Measurements from ENCODE around the gene SMDT1.

DNA sequence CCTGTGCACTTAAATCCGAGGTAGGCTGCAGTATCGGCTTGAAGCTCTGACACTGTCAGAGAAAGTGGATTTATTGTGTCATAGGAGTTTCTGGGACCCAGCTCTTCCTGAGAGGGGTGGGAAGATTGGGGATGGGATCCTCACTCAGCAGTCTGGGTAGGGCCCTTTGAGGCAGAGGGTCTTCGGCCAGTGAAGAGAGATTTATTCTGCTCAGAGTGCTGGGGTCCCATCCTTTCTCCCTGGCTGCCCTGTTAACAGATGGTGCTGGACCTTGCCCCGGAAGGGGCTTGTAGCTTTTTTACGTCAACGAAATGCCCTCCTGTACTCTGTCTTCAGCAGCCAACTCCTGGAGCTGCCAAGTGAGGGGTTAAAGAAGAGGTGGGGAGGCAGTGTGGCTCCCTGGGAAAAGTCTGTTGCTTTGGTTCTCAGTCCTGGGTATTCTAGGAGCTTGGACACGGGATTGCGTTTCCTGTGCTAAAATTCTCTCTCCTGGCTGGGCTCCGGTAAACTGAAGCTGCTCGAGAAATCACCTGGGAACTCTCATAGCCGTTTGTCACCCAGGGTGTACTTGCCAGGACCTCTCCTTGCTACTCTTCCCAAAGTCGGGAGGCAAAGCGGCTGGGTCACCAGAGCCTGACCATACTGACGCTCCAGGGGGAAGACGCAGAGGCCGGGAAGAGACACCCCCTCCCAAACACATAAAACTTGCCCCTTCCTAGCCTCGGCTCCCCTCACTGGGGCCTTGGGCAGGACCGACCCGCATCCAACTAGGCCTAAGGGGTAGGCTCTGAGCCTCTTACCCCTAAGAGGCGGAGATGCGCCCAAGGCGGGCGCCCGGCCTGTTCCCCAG lies 806 bp upstream of the SMDT1 start:
- TF ChIP-seq, protein P1, sequence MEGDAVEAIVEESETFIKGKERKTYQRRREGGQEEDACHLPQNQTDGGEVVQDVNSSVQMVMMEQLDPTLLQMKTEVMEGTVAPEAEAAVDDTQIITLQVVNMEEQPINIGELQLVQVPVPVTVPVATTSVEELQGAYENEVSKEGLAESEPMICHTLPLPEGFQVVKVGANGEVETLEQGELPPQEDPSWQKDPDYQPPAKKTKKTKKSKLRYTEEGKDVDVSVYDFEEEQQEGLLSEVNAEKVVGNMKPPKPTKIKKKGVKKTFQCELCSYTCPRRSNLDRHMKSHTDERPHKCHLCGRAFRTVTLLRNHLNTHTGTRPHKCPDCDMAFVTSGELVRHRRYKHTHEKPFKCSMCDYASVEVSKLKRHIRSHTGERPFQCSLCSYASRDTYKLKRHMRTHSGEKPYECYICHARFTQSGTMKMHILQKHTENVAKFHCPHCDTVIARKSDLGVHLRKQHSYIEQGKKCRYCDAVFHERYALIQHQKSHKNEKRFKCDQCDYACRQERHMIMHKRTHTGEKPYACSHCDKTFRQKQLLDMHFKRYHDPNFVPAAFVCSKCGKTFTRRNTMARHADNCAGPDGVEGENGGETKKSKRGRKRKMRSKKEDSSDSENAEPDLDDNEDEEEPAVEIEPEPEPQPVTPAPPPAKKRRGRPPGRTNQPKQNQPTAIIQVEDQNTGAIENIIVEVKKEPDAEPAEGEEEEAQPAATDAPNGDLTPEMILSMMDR (conservative IDR thresholded peaks at IDR 0.05; ENCODE audit: low read depth, low read length) = no peak
- TF ChIP-seq MXI1 (IDR thresholded peaks at IDR 0.05; ENCODE audit: borderline replicate concordance, low read depth, low read length) (no peak), MAZ (IDR thresholded peaks at IDR 0.05; ENCODE audit: borderline replicate concordance, low read depth, low read length) (no peak), RFX5 (IDR thresholded peaks at IDR 0.05; ENCODE audit: low read depth, low read length) (no peak), CEBPB (IDR thresholded peaks at IDR 0.05; ENCODE audit: low read depth, low read length) (no peak), MAFK (IDR thresholded peaks at IDR 0.05; ENCODE audit: low read depth, low read length) (no peak), POLR2A (IDR thresholded peaks at IDR 0.05; ENCODE audit: low read depth, low read length) (no peak), BHLHE40 (IDR thresholded peaks at IDR 0.05; ENCODE audit: low read depth, low read length) (no peak), RCOR1 (IDR thresholded peaks at IDR 0.05; ENCODE audit: insufficient replicate concordance, low read length) (no peak), RAD21 (IDR thresholded peaks at IDR 0.05; ENCODE audit: low read length) (no peak), SMC3 (IDR thresholded peaks at IDR 0.05; ENCODE audit: low read depth, low read length) (no peak)
